Measurements from ENCODE around the gene ADCYAP1R1.

DNA sequence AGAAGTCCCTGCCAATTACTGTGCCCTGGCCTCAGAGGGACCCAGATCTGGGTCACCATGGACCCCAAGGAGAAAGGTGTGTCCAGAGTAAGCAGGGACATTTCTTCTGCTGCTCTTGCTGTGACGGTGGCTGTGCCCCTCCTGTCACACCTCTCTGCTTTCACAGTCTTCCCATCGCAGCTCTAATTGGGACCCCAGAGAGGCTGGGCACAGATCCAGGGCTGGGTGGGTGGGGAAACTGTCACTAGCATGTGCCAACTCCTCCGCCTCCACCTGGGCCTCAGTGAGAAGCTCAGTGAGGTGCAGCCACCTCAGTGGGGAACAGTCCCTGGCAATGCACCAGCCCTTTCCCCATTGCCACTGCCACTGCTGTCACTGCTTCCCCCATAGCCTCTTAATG, 37.3 kb upstream of the ADCYAP1R1 start:
- TF ChIP-seq, protein P1, sequence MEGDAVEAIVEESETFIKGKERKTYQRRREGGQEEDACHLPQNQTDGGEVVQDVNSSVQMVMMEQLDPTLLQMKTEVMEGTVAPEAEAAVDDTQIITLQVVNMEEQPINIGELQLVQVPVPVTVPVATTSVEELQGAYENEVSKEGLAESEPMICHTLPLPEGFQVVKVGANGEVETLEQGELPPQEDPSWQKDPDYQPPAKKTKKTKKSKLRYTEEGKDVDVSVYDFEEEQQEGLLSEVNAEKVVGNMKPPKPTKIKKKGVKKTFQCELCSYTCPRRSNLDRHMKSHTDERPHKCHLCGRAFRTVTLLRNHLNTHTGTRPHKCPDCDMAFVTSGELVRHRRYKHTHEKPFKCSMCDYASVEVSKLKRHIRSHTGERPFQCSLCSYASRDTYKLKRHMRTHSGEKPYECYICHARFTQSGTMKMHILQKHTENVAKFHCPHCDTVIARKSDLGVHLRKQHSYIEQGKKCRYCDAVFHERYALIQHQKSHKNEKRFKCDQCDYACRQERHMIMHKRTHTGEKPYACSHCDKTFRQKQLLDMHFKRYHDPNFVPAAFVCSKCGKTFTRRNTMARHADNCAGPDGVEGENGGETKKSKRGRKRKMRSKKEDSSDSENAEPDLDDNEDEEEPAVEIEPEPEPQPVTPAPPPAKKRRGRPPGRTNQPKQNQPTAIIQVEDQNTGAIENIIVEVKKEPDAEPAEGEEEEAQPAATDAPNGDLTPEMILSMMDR (conservative IDR thresholded peaks at IDR 0.05 in 1 of 2, IDR thresholded peaks at IDR 0.05 in 1 of 2; ENCODE audit: extremely low read depth in 1 of 2, insufficient read depth in 1 of 2, low read depth in 1 of 2, low read length in 2 of 2), result no peak
- no peak for TF ChIP-seq EZH2 (IDR thresholded peaks at IDR 0.05; ENCODE audit: borderline replicate concordance, low read length)

Measured in mammary epithelial cell (primary cell).